Glutamatergic neuron (in vitro differentiated cells): ENCODE results near the gene TVP23A. TPM values are rescaled to one million over a fixed set of nuclear protein-coding genes. Genes with fewer than 3 reads are reported as not detected.

ENCODE experiments used
- DNase-seq: peaks from one replicate; pipeline ENCODE4 v3.0.0; 2022
- H3K27ac Mint-ChIP-seq: one replicate; pipeline ENCODE4 v1.8.0; 2020; ENCODE audit warnings: mild to moderate bottlenecking, mixed read lengths, inconsistent platforms; ENCODE audit not compliant: unreplicated experiment
- H3K27me3 Mint-ChIP-seq: one replicate; pipeline ENCODE4 v1.8.0; 2020; ENCODE audit warnings: mild to moderate bottlenecking, moderate library complexity, mixed read lengths, inconsistent platforms; ENCODE audit not compliant: unreplicated experiment
- H3K36me3 Mint-ChIP-seq: one replicate; pipeline ENCODE4 v1.8.0; 2020; ENCODE audit warnings: mild to moderate bottlenecking, mixed read lengths, inconsistent platforms; ENCODE audit not compliant: unreplicated experiment
- H3K4me1 Mint-ChIP-seq: one replicate; pipeline ENCODE4 v1.8.0; 2020; ENCODE audit warnings: mild to moderate bottlenecking, low read depth, mixed read lengths, inconsistent platforms; ENCODE audit not compliant: unreplicated experiment
- H3K4me3 Mint-ChIP-seq: one replicate; pipeline ENCODE4 v1.8.0; 2020; ENCODE audit warnings: mild to moderate bottlenecking, mixed read lengths, inconsistent platforms; ENCODE audit not compliant: unreplicated experiment
- H3K9me3 Mint-ChIP-seq: one replicate; pipeline ENCODE4 v1.8.0; 2020; ENCODE audit warnings: mild to moderate bottlenecking, moderate library complexity, mixed read lengths, inconsistent platforms; ENCODE audit not compliant: unreplicated experiment
- CTCF ChIP-seq: fragments of 200-600 bp; sonication (generic); IDR thresholded peaks from one replicate; pipeline ENCODE4 v1.5.0; 2021; ENCODE audit not compliant: partially characterized antibody, unreplicated experiment
- total RNA-seq: library from RNA; stranded (reverse); fragmentation: NEBNext Ultra II Directional; extraction: Animal tissue kit (Norgen Biotek cat#: 25700); gene quantifications from one replicate; pipeline ENCODE4 v1.2.1, GENCODE V29; 2021; ENCODE audit not compliant: unreplicated experiment

Gene TVP23A
- total RNA-seq, 1 donor from 2014 or later = 8.4 TPM

- DNase-seq = no peak
- no peak for TF ChIP-seq CTCF
- Mint-ChIP-seq H3K36me3 (no peaks in the 10 kb centered on the region), H3K4me1 (peaks cover 24% of the 10 kb centered on the region), H3K4me3 (peak overlapping the region; percentile 44), H3K27ac (peak overlapping the region; percentile 78), H3K27me3 (peaks cover 2% of the 10 kb centered on the region), H3K9me3 (peaks cover 4% of the 10 kb centered on the region)
Measured at GRCh38 chr16:10753670-10754069, 64.9 kb downstream of the TVP23A start.

- Mint-ChIP-seq H3K36me3 (no peaks in the 10 kb centered on the region), H3K4me1 (peaks cover 24% of the 10 kb centered on the region), H3K27ac (peak overlapping the region; percentile 78), H3K27me3 (peaks cover 2% of the 10 kb centered on the region), H3K9me3 (peaks cover 4% of the 10 kb centered on the region), H3K4me3 (peak overlapping the region; percentile 44)
- no peak for TF ChIP-seq CTCF
- peak; percentile 53 for DNase-seq
Measured at GRCh38 chr16:10752843-10753523, 65.6 kb downstream of the TVP23A start.

- no peak for TF ChIP-seq CTCF
- Mint-ChIP-seq H3K27ac (peak overlapping the region; percentile 81), H3K4me1 (peaks cover 24% of the 10 kb centered on the region), H3K4me3 (peak overlapping the region; percentile 10), H3K27me3 (peaks cover 2% of the 10 kb centered on the region), H3K36me3 (no peaks in the 10 kb centered on the region), H3K9me3 (peaks cover 4% of the 10 kb centered on the region)
- no peak for DNase-seq
Measured at GRCh38 chr16:10751291-10751697, 67.3 kb downstream of the TVP23A start.

- H3K27me3 Mint-ChIP-seq = peaks cover 2% of the 10 kb centered on the region
- H3K27ac Mint-ChIP-seq = peak overlapping the region; percentile 81
- peaks cover 4% of the 10 kb centered on the region for H3K9me3 Mint-ChIP-seq
- no peaks in the 10 kb centered on the region for H3K36me3 Mint-ChIP-seq
- TF ChIP-seq CTCF = no peak
- no peak for DNase-seq
- H3K4me1 Mint-ChIP-seq = peaks cover 24% of the 10 kb centered on the region
- H3K4me3 Mint-ChIP-seq = peak overlapping the region; percentile 10
Measured at GRCh38 chr16:10750793-10751192, 67.8 kb downstream of the TVP23A start.

GRCh38 chr16:10745841-10746240 lies 72.8 kb downstream of the TVP23A start:
- peak overlapping the region; percentile 4 for H3K4me3 Mint-ChIP-seq
- DNase-seq = no peak
- H3K27ac Mint-ChIP-seq = no peak overlapping the region
- H3K27me3 Mint-ChIP-seq = peaks cover 3% of the 10 kb centered on the region
- peaks cover 15% of the 10 kb centered on the region for H3K4me1 Mint-ChIP-seq
- no peaks in the 10 kb centered on the region for H3K36me3 Mint-ChIP-seq
- no peak for TF ChIP-seq CTCF
- peaks cover 3% of the 10 kb centered on the region for H3K9me3 Mint-ChIP-seq
